Immature natural killer cell (primary cell): ENCODE data around the gene MMP25. TPM values are rescaled to one million over a fixed set of nuclear protein-coding genes. Genes with fewer than 3 reads are reported as not detected.

ENCODE experiments used
- DNase-seq, 3 donors: peaks; one replicate each; pipeline ENCODE4 v3.0.0; 2022; ENCODE audit warnings: mixed read lengths in 1 of 3
- H3K27ac Mint-ChIP-seq, 6 donors: one replicate each; pipeline ENCODE4 v1.8.0; 2020; ENCODE audit warnings: mixed read lengths in 6 of 6, mild to moderate bottlenecking in 5 of 6, inconsistent platforms in 4 of 6, moderate library complexity in 3 of 6
- H3K27me3 Mint-ChIP-seq, 3 donors: one replicate each; pipeline ENCODE4 v1.8.0; 2020 to 2021; ENCODE audit warnings: low read depth in 3 of 3, mild to moderate bottlenecking in 3 of 3, mixed read lengths in 3 of 3, moderate library complexity in 3 of 3, inconsistent platforms in 1 of 3
- H3K36me3 Mint-ChIP-seq, 3 donors: one replicate each; pipeline ENCODE4 v1.8.0; 2020; ENCODE audit warnings: mixed read lengths in 3 of 3, inconsistent platforms in 2 of 3, mild to moderate bottlenecking in 2 of 3
- H3K4me1 Mint-ChIP-seq, 2 donors: one replicate each; pipeline ENCODE4 v1.8.0; 2020; ENCODE audit warnings: inconsistent platforms in 2 of 2, mild to moderate bottlenecking in 2 of 2, mixed read lengths in 2 of 2, moderate library complexity in 1 of 2
- H3K4me3 Mint-ChIP-seq, 5 donors: one replicate each; pipeline ENCODE4 v1.8.0; 2020; ENCODE audit warnings: mild to moderate bottlenecking in 5 of 5, mixed read lengths in 5 of 5, inconsistent platforms in 3 of 5, moderate library complexity in 3 of 5
- H3K9me3 Mint-ChIP-seq, 6 donors: one replicate each; pipeline ENCODE4 v1.8.0; 2020; ENCODE audit warnings: mild to moderate bottlenecking in 6 of 6, mixed read lengths in 6 of 6, inconsistent platforms in 4 of 6, moderate library complexity in 3 of 6
- polyA plus RNA-seq, 3 donors: library from polyadenylated mRNA; unstranded; fragments of 300-500 nt; fragmentation: Illumina TruSeq; gene quantifications; one replicate each; pipeline ENCODE4 v1.2.3, GENCODE V29; 2021

MMP25 gene, protein sequence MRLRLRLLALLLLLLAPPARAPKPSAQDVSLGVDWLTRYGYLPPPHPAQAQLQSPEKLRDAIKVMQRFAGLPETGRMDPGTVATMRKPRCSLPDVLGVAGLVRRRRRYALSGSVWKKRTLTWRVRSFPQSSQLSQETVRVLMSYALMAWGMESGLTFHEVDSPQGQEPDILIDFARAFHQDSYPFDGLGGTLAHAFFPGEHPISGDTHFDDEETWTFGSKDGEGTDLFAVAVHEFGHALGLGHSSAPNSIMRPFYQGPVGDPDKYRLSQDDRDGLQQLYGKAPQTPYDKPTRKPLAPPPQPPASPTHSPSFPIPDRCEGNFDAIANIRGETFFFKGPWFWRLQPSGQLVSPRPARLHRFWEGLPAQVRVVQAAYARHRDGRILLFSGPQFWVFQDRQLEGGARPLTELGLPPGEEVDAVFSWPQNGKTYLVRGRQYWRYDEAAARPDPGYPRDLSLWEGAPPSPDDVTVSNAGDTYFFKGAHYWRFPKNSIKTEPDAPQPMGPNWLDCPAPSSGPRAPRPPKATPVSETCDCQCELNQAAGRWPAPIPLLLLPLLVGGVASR
- polyA plus RNA-seq: 1 to 10 TPM in 1 of 3 donors, under 1 TPM in 2; 0.19 to 2.2 (median 0.73) TPM

GRCh38 chr16:3045758-3046640, at the start of gene MMP25:
Gene MMP25, plus strand, starts transcription at chr16:3046561. Its CDS starts 357 bp downstream, at chr16:3046918.
- Mint-ChIP-seq H3K27ac (no peak within 1 kb of the TSS), H3K9me3 (no peaks in the 10 kb centered on the region), H3K27me3 (peaks cover 22 to 32% (median 29%) of the 10 kb centered on the region in 3 donors), H3K36me3 (no peaks in the 10 kb centered on the region), H3K4me3 (peak within 1 kb of the TSS; percentile 62 to 80 (median 76)), H3K4me1 (peaks cover 26 to 30% of the 10 kb centered on the region in 2 donors)
- no peak for DNase-seq

- Mint-ChIP-seq H3K36me3 (no peaks in the 10 kb centered on the region), H3K4me3 (no peak overlapping the region), H3K27ac (no peak overlapping the region), H3K4me1 (peaks cover 0 to 7% of the 10 kb centered on the region in 2 donors), H3K27me3 (peaks cover 0 to 7% (median 5%) of the 10 kb centered on the region in 3 donors), H3K9me3 (no peaks in the 10 kb centered on the region)
- DNase-seq: no peak
Measured at GRCh38 chr16:2999929-3000328, 46.4 kb upstream of the MMP25 start.

DNA sequence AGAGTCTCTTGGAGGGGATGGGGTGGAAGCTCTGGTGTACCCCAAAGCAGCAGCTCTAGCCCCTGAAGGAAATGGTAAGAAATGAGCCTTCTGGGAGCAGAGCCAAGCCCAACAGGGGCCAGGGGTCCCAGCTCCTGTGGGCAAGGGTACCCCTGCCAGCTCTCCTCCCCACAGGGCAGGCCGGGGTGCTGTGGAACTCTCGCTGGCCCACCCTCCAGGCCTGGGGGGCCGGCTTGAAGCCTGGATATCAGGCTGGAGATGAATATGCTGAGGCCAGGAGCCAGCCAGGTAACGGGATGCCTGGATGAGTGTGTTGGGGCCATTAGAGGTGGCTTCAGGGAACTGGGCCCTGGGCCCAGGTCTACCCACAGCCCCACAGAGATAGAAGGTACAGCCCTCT, 45.8 kb upstream of the MMP25 start:
- H3K36me3 Mint-ChIP-seq: no peaks in the 10 kb centered on the region
- no peak overlapping the region for H3K4me3 Mint-ChIP-seq

GRCh38 chr16:3001316-3001715, 45.0 kb upstream of the MMP25 start:
- H3K36me3 Mint-ChIP-seq: no peaks in the 10 kb centered on the region
- H3K9me3 Mint-ChIP-seq: no peaks in the 10 kb centered on the region
- peaks cover 0 to 9% (median 5%) of the 10 kb centered on the region in 3 donors for H3K27me3 Mint-ChIP-seq
- H3K4me1 Mint-ChIP-seq: peaks cover 0 to 9% of the 10 kb centered on the region in 2 donors
- DNase-seq: no peak
- H3K27ac Mint-ChIP-seq: no peak overlapping the region
- H3K4me3 Mint-ChIP-seq: no peak overlapping the region

More for the DNA sequence above, 45.8 kb upstream of the MMP25 start:
- Mint-ChIP-seq H3K27ac (peak overlapping the region in 1 of 6 donors; percentile 28), H3K4me1 (peaks cover 0 to 7% of the 10 kb centered on the region in 2 donors), H3K9me3 (no peaks in the 10 kb centered on the region), H3K27me3 (peaks cover 0 to 9% (median 5%) of the 10 kb centered on the region in 3 donors)
- no peak for DNase-seq

DNA sequence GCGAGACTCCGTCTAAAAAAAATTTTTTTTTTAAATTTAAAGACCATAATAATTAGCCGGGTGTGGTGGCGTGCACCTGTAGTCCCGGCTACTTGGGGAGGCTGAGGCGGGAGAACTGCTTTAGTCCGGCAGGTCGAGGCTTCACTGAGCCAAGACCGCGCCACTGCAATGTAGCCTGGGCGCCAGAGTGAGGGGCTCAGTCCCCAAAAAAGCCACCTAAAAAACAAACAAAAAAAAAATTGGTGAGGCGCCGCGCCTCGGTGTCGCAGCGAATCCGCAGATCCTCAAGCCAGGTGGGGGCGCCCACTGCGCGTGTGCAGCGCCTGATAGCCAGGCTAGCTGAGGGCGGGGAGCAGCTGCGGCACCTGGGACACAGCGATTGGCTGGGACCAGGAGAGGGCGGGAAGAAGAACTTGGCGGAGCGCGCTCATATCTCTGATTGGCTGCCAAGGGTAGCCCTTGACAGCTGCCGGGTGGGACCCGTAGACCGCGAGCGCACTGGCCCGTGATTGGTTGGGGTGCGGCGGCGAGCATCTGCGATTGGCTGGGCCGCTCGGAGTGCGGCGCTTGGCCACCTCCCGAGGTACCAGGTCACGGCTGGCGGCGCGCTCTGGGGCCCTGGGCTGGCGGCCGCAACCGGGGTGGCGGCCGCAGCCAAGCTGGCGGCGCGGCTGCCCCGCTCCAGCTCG, 42.6 kb upstream of the MMP25 start:
- Mint-ChIP-seq H3K4me3 (peak overlapping the region; percentile 78 to 83 (median 79)), H3K4me1 (peaks cover 22 to 31% of the 10 kb centered on the region in 2 donors), H3K27me3 (peaks cover 5 to 9% (median 7%) of the 10 kb centered on the region in 3 donors), H3K27ac (peak overlapping the region in 1 of 6 donors; percentile 68), H3K9me3 (no peaks in the 10 kb centered on the region), H3K36me3 (no peaks in the 10 kb centered on the region)
- peak; percentile 95 to 96 (median 95) for DNase-seq

DNA sequence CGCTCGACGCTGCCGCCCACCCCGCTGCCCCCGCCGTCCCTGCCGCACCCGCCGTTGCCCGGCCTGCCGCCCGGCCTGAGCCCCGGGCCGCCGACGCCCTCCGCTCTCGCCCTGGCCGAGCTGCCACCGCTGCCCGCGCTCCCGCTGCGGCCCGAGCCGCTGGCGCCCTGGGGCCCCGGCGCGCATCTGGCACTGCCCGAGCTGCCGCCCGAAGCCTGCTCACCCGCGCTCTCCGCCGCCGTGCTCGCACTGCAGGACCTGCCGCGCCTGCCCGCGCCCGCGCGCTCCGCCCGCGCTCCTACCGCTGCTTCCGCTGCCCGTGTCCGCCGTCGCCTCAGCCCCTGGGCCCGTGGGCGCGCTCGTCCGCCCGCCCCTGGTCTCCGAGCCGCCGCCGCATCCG, 42.0 kb upstream of the MMP25 start:
- H3K27ac Mint-ChIP-seq: no peak overlapping the region
- H3K27me3 Mint-ChIP-seq: peaks cover 5 to 9% (median 7%) of the 10 kb centered on the region in 3 donors
- peak overlapping the region in 2 of 5 donors; percentile 77 to 79 for H3K4me3 Mint-ChIP-seq
- H3K9me3 Mint-ChIP-seq: no peaks in the 10 kb centered on the region
- no peak for DNase-seq
- peaks cover 22 to 33% of the 10 kb centered on the region in 2 donors for H3K4me1 Mint-ChIP-seq
- H3K36me3 Mint-ChIP-seq: no peaks in the 10 kb centered on the region

DNA sequence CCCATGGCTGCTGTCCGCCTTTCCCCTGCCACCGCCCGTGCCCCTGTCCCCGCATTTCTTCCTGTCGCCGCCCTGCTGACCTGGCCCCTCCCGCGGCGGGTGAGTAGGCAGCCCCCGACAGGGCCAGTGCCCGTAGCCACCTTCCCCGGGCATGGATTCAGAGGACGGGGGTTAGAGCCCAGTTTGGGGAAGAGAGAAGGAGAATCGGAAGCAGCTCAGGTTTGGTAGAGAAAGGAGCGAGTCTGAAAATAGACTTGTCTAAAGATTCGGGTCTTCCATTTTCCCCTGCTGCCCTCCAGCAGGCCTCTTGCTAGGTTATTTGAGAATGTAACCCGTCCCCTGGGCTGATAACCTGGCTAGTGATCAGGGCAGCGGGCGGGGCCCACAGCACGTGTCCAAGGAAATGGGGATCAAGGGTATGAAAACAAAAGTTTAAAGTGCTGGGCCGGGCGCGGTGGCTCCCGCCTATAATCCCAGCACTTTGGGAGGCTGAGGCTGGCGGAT, 41.5 kb upstream of the MMP25 start:
- peak overlapping the region; percentile 59 to 79 (median 62) for H3K4me3 Mint-ChIP-seq
- H3K27ac Mint-ChIP-seq: no peak overlapping the region
- peaks cover 22 to 33% of the 10 kb centered on the region in 2 donors for H3K4me1 Mint-ChIP-seq
- H3K9me3 Mint-ChIP-seq: no peaks in the 10 kb centered on the region
- H3K36me3 Mint-ChIP-seq: no peaks in the 10 kb centered on the region
- no peak for DNase-seq
- H3K27me3 Mint-ChIP-seq: peaks cover 5 to 9% (median 7%) of the 10 kb centered on the region in 3 donors

DNA sequence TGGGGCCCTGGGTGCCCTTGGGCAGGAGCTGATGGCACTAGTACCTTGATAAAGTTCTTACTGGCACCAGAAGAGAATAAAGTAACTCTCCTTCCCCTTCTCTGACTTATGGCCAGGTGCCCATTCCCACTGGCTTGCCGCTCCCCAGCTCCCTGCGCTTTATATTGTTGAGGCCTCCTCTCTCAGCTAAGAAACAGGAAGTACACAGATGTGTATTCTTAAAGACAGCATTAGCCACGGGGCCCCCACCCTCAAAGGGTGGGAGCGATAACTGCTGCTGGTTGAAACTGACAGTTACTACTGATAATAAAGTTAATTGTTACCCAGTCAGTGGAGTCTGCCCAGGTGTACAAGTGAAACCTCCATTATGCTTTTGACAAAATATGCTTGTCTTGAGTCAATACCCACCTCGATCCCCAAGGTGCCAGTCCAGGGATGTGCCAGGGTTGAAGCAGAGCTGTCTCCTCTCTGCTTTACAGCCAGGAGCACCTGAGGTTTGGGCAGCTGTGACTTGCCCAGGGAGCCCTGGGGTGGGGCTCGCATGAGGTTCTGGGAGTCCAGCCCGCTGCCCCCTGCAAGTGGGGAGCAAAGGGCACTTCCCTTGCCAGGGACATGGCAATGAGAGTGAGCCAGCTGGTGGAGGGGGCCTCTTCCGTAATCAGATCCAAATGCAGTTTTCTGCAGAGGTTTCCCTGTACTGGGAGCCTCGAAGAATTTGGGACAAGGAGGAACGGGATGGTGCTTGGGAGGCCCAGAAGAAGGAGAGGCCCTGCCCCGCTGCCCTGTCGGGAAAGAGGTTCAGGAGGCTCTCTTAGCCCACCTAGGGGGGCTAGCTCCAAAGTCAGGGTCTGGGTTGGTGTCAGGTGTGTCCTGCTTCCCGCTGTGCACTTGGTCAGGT, 39.1 kb upstream of the MMP25 start:
- H3K27me3 Mint-ChIP-seq: peaks cover 5 to 11% (median 9%) of the 10 kb centered on the region in 3 donors
- peak overlapping the region in 3 of 5 donors; percentile 42 to 63 (median 56) for H3K4me3 Mint-ChIP-seq
- H3K36me3 Mint-ChIP-seq: no peaks in the 10 kb centered on the region
- DNase-seq: no peak
- no peak overlapping the region for H3K27ac Mint-ChIP-seq
- H3K4me1 Mint-ChIP-seq: peaks cover 22 to 33% of the 10 kb centered on the region in 2 donors
- no peaks in the 10 kb centered on the region for H3K9me3 Mint-ChIP-seq

GRCh38 chr16:3007957-3008689, 38.2 kb upstream of the MMP25 start:
- Mint-ChIP-seq H3K36me3 (no peaks in the 10 kb centered on the region), H3K27ac (no peak overlapping the region), H3K4me3 (peak overlapping the region; percentile 42 to 64 (median 59)), H3K4me1 (peaks cover 22 to 32% of the 10 kb centered on the region in 2 donors), H3K9me3 (no peaks in the 10 kb centered on the region), H3K27me3 (peaks cover 5 to 11% (median 8%) of the 10 kb centered on the region in 3 donors)
- DNase-seq: peak in 1 of 3 donors; percentile 16

DNA sequence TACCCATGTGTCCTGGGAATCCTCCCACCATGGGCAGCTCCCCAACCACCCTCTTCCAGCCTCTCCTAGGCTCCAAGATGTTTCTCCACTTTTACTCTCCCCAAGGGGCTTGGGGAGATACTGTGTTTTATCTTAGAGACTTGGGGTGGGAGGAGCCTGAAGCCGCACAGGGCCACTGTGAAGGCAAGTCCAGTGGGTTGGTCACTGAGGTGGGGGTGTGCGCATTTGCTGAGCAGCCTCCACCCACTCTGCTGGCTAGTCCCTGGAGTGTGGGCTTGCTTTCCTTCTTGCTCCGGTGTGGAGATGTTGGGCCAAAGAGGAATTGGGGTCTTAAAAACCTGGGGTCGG, 37.7 kb upstream of the MMP25 start:
- Mint-ChIP-seq H3K4me1 (peaks cover 22 to 31% of the 10 kb centered on the region in 2 donors), H3K36me3 (no peaks in the 10 kb centered on the region), H3K9me3 (no peaks in the 10 kb centered on the region), H3K27ac (no peak overlapping the region), H3K4me3 (peak overlapping the region in 3 of 5 donors; percentile 42 to 59 (median 54)), H3K27me3 (peaks cover 3 to 11% (median 8%) of the 10 kb centered on the region in 3 donors)
- no peak for DNase-seq

GRCh38 chr16:3009568-3010390, 36.6 kb upstream of the MMP25 start:
- Mint-ChIP-seq H3K36me3 (no peaks in the 10 kb centered on the region), H3K9me3 (no peaks in the 10 kb centered on the region), H3K4me1 (peaks cover 22 to 28% of the 10 kb centered on the region in 2 donors), H3K4me3 (no peak overlapping the region), H3K27ac (no peak overlapping the region), H3K27me3 (peaks cover 0 to 11% (median 8%) of the 10 kb centered on the region in 3 donors)
- DNase-seq: no peak
